GM13976 (cell line): Measurements from ENCODE around the gene CPA4.
A peak's percentile ranks its signal among the peaks of the same experiment; 100 is the strongest.

Experiments used
- DNase-seq: peaks from one replicate; pipeline ENCODE4 v3.0.0; 2012; ENCODE audit warnings: low spot score
- CTCF ChIP-seq: IDR thresholded peaks from 2 replicates; pipeline ENCODE4 v1.5.1; 2012; ENCODE audit warnings: borderline replicate concordance, mild to moderate bottlenecking; ENCODE audit not compliant: insufficient read depth; ENCODE audit errors: extremely low read depth, missing control alignments, control extremely low read depth
- in situ Hi-C: fragments of 300-500 bp; cut with MboI; formaldehyde crosslinking; loops from one replicate; pipeline ENCODE4 v1.12.0; 2022; ENCODE audit warnings: low sequenced_read_pairs, mixed read lengths, inconsistent platforms; ENCODE audit not compliant: unreplicated experiment

CPA4 gene

GRCh38 chr7:130349911-130350782 lies 57.2 kb downstream of the CPA4 start:
- in situ Hi-C loops, result no loop called here
- TF ChIP-seq CTCF, result no peak
- DNase-seq, result peak; percentile 45

GRCh38 chr7:130350945-130351790 lies 58.2 kb downstream of the CPA4 start:
- peak; percentile 76 for DNase-seq
- no peak for TF ChIP-seq CTCF
- in situ Hi-C loops, result no loop called here

- in situ Hi-C loops, result no loop called here
- no peak for TF ChIP-seq CTCF
- no peak for DNase-seq
These were observed 58.8 kb downstream of the CPA4 start for GRCh38 chr7:130351791-130352090.

GRCh38 chr7:130352194-130353074 lies 59.5 kb downstream of the CPA4 start:
- TF ChIP-seq CTCF, result no peak
- DNase-seq, result no peak
- in situ Hi-C loops, result no loop called here

GRCh38 chr7:130353196-130353595 lies 60.2 kb downstream of the CPA4 start:
- TF ChIP-seq CTCF, result no peak
- in situ Hi-C loops, result no loop called here
- DNase-seq, result no peak

- no peak for DNase-seq
- TF ChIP-seq CTCF, result no peak
- in situ Hi-C loops, result no loop called here
These were observed 63.3 kb downstream of the CPA4 start for GRCh38 chr7:130356121-130356875.
